HCT116 (cell line): ENCODE data around the gene ETS1.

Source experiments
- CTCF ChIP-seq, 3 experiments: fragments of 200-600 bp in 1 of 3; sonication (generic) in 1 of 3; IDR thresholded peaks in 2 of 3; conservative IDR thresholded peaks in 1 of 3; 2 replicates each; pipeline ENCODE4 v1.5.1; 2012 to 2017; ENCODE audit warnings: low read depth in 2 of 3, low read length in 2 of 3, antibody characterized with exemption in 1 of 3, borderline replicate concordance in 1 of 3, control low read depth in 1 of 3, mild to moderate bottlenecking in 1 of 3, mixed read lengths in 1 of 3, mixed run types in 1 of 3, moderate library complexity in 1 of 3; ENCODE audit not compliant: insufficient read depth in 1 of 3
- EZH2 ChIP-seq: fragments of 200-600 bp; sonication (generic); IDR thresholded peaks from 2 replicates; pipeline ENCODE4 v1.6.1; 2017; ENCODE audit warnings: antibody characterized with exemption, mixed run types
- POLR2AphosphoS5 ChIP-seq: IDR thresholded peaks from 2 replicates; pipeline ENCODE4 v1.6.1; 2011; ENCODE audit warnings: mild to moderate bottlenecking, low read depth, low read length, moderate library complexity

- TF ChIP-seq EZH2: no peak
- TF ChIP-seq POLR2AphosphoS5: no peak
- TF ChIP-seq CTCF (IDR thresholded peaks at IDR 0.05 in 2 of 3, conservative IDR thresholded peaks at IDR 0.05 in 1 of 3; ENCODE audit: borderline replicate concordance in 1 of 3, insufficient read depth in 1 of 3, low read depth in 2 of 3, low read length in 2 of 3): no peak
These were observed 41.3 kb upstream of the ETS1 start for GRCh38 chr11:128628686-128629085.
